Mesothelial cell of epicardium (in vitro differentiated cells): Measurements from ENCODE around the gene NALCN. TPM values are rescaled to one million over a fixed set of nuclear protein-coding genes. Genes with fewer than 3 reads are reported as not detected.

Source experiments
- DNase-seq, 2 experiments: peaks; one replicate each; pipeline ENCODE4 v3.0.0; 2021; ENCODE audit warnings: low spot score in 2 of 2; ENCODE audit not compliant: unreplicated experiment in 2 of 2
- H3K27ac Mint-ChIP-seq: 2 replicates; pipeline ENCODE4 v1.8.0; 2021; ENCODE audit warnings: mixed read lengths
- H3K27me3 Mint-ChIP-seq: 2 replicates; pipeline ENCODE4 v1.8.0; 2021; ENCODE audit warnings: low read depth, mixed read lengths
- H3K36me3 Mint-ChIP-seq: 2 replicates; pipeline ENCODE4 v1.8.0; 2021; ENCODE audit warnings: mixed read lengths
- H3K4me1 Mint-ChIP-seq: 2 replicates; pipeline ENCODE4 v1.8.0; 2021; ENCODE audit warnings: mixed read lengths
- H3K4me3 Mint-ChIP-seq: 2 replicates; pipeline ENCODE4 v1.8.0; 2021; ENCODE audit warnings: mild to moderate bottlenecking, moderate library complexity, mixed read lengths
- H3K9me3 Mint-ChIP-seq: 2 replicates; pipeline ENCODE4 v1.8.0; 2021; ENCODE audit warnings: mixed read lengths
- CTCF ChIP-seq: fragments of 200-600 bp; sonication (generic); IDR thresholded peaks from one replicate; pipeline ENCODE4 v1.5.0; 2021; ENCODE audit warnings: antibody characterized with exemption; ENCODE audit not compliant: unreplicated experiment
- total RNA-seq: library from RNA; stranded (reverse); gene quantifications from 3 replicates; pipeline ENCODE4 v1.2.1, GENCODE V29; 2021

The NALCN gene
- total RNA-seq, 1 donor from 2014 or later: 2.2 TPM

- Mint-ChIP-seq H3K27ac (no peak overlapping the region), H3K27me3 (peaks cover 4% of the 10 kb centered on the region), H3K4me1 (no peaks in the 10 kb centered on the region), H3K4me3 (no peak overlapping the region), H3K9me3 (no peaks in the 10 kb centered on the region), H3K36me3 (no peaks in the 10 kb centered on the region)
- TF ChIP-seq CTCF: no peak
- DNase-seq: no peak
Measured at GRCh38 chr13:101447852-101448251, 31.5 kb upstream of the NALCN start.

- no peak overlapping the region for H3K4me3 Mint-ChIP-seq
- H3K9me3 Mint-ChIP-seq: no peaks in the 10 kb centered on the region
- no peak for TF ChIP-seq CTCF
- no peaks in the 10 kb centered on the region for H3K36me3 Mint-ChIP-seq
- peaks cover 12% of the 10 kb centered on the region for H3K27me3 Mint-ChIP-seq
- DNase-seq: no peak
- no peaks in the 10 kb centered on the region for H3K4me1 Mint-ChIP-seq
- H3K27ac Mint-ChIP-seq: no peak overlapping the region
Measured at GRCh38 chr13:101434486-101434885, 18.2 kb upstream of the NALCN start.

- TF ChIP-seq CTCF: no peak
Measured at GRCh38 chr13:101433895-101434294, 17.6 kb upstream of the NALCN start.

GRCh38 chr13:101429733-101430132 is 13.4 kb upstream of the NALCN start:
- DNase-seq: no peak
- no peaks in the 10 kb centered on the region for H3K36me3 Mint-ChIP-seq
- no peaks in the 10 kb centered on the region for H3K4me1 Mint-ChIP-seq
- no peak overlapping the region for H3K27ac Mint-ChIP-seq
- TF ChIP-seq CTCF: no peak
- H3K4me3 Mint-ChIP-seq: no peak overlapping the region
- H3K9me3 Mint-ChIP-seq: no peaks in the 10 kb centered on the region
- peaks cover 7% of the 10 kb centered on the region for H3K27me3 Mint-ChIP-seq

More at GRCh38 chr13:101433895-101434294, 17.6 kb upstream of the NALCN start:
- Mint-ChIP-seq H3K36me3 (no peaks in the 10 kb centered on the region), H3K27me3 (peaks cover 11% of the 10 kb centered on the region), H3K4me3 (no peak overlapping the region), H3K9me3 (no peaks in the 10 kb centered on the region), H3K27ac (no peak overlapping the region), H3K4me1 (no peaks in the 10 kb centered on the region)
- no peak for DNase-seq

GRCh38 chr13:101425623-101426022 is 9.3 kb upstream of the NALCN start:
- no peaks in the 10 kb centered on the region for H3K36me3 Mint-ChIP-seq

More at GRCh38 chr13:101425623-101426022, 9.3 kb upstream of the NALCN start:
- no peak for TF ChIP-seq CTCF
- no peak for DNase-seq
- H3K4me3 Mint-ChIP-seq: no peak overlapping the region
- no peak overlapping the region for H3K27ac Mint-ChIP-seq
- peaks cover 5% of the 10 kb centered on the region for H3K9me3 Mint-ChIP-seq
- H3K27me3 Mint-ChIP-seq: peaks cover 12% of the 10 kb centered on the region
- no peaks in the 10 kb centered on the region for H3K4me1 Mint-ChIP-seq
